22Rv1 (cell line): ENCODE data around the gene SCN3A.

Source experiments
- H3K27ac ChIP-seq: fragments of 450-650 bp; 2 replicates; pipeline ENCODE4 v1.5.1; 2017
- ZFX ChIP-seq: fragments of 450-650 bp; IDR thresholded peaks from 2 replicates; pipeline ENCODE4 v1.6.1; 2017; ENCODE audit warnings: antibody characterized with exemption, borderline replicate concordance
- TF ChIP-seq, protein P1 (sequence below): fragments of 450-650 bp; IDR thresholded peaks from 2 replicates; pipeline ENCODE4 v1.5.1; 2017; ENCODE audit warnings: mild to moderate bottlenecking

Gene SCN3A

DNA sequence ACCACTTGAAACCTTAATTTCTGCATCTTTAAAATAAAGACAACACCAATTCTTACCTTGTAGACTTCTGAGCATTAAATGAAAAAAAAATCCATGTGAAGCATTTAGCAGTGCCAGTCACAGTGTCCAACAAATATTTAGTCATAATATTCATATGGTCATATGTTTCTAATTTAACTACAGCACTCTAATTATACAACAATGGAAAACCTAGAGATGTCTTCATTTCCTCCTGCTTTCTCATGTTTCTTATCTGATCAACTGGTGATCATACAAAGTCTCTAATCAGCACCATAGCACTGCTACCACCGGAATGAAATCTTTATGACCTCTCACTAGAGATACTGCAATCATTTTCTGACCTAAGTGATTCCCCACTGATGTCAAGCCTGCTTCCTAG, 10.2 kb upstream of the SCN3A start:
- no peak for TF ChIP-seq ZFX
- TF ChIP-seq, protein P1, sequence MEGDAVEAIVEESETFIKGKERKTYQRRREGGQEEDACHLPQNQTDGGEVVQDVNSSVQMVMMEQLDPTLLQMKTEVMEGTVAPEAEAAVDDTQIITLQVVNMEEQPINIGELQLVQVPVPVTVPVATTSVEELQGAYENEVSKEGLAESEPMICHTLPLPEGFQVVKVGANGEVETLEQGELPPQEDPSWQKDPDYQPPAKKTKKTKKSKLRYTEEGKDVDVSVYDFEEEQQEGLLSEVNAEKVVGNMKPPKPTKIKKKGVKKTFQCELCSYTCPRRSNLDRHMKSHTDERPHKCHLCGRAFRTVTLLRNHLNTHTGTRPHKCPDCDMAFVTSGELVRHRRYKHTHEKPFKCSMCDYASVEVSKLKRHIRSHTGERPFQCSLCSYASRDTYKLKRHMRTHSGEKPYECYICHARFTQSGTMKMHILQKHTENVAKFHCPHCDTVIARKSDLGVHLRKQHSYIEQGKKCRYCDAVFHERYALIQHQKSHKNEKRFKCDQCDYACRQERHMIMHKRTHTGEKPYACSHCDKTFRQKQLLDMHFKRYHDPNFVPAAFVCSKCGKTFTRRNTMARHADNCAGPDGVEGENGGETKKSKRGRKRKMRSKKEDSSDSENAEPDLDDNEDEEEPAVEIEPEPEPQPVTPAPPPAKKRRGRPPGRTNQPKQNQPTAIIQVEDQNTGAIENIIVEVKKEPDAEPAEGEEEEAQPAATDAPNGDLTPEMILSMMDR, result no peak
- no peak overlapping the region for H3K27ac ChIP-seq

DNA sequence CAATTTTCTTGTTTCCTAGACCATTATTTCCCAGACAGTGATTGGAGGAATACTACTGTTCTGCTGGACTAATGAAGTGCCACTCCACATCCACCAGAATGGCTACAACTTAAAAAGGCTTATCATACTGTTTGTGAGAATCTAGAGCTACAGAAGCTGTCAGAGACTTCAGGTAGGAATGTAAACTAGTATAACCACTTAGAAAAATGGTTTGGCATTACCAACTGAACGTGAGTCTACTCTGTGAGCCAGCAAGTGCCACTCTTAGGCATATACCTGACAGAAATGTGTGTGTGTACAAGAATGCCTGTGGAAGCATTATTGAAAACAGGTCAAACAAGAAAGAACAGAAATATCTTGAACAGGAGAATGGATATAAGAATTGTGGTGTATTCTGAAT, 4.2 kb upstream of the SCN3A start:
- TF ChIP-seq, protein P1, result no peak
- no peak for TF ChIP-seq ZFX
- H3K27ac ChIP-seq, result no peak overlapping the region

DNA sequence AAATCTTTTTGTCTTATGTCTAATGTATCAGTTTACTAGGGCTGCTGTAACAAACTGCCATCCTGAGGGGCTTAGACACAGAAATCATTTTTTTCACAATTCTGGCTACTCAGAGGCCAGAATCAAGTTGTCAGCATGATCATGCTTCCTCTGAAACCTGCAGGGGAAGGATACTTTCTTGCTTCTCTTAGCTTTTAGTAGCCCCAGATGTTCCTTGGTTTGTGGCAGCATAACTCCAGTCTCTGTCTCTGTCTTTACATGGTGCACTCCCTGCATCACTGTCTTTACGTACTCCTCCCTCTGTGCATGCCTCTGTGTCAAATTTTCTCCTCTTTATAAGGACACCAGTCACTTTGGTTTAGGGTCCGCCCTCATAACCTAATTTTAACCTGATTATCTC, 2.0 kb upstream of the SCN3A start:
- no peak overlapping the region for H3K27ac ChIP-seq
- no peak for TF ChIP-seq ZFX
- TF ChIP-seq, protein P1, result no peak

- H3K27ac ChIP-seq, result no peak overlapping the region
- TF ChIP-seq, protein P1, result no peak
- no peak for TF ChIP-seq ZFX
Measured at GRCh38 chr2:165202239-165202638, 1.6 kb downstream of the SCN3A start.

- H3K27ac ChIP-seq, result no peak overlapping the region
Measured at GRCh38 chr2:165198181-165198580, 5.7 kb downstream of the SCN3A start.

GRCh38 chr2:165197346-165197745, 6.5 kb downstream of the SCN3A start:
- H3K27ac ChIP-seq, result no peak overlapping the region
- TF ChIP-seq ZFX, result no peak
- TF ChIP-seq, protein P1, result no peak

More at GRCh38 chr2:165198181-165198580, 5.7 kb downstream of the SCN3A start:
- TF ChIP-seq ZFX, result no peak
- TF ChIP-seq, protein P1, result no peak

DNA sequence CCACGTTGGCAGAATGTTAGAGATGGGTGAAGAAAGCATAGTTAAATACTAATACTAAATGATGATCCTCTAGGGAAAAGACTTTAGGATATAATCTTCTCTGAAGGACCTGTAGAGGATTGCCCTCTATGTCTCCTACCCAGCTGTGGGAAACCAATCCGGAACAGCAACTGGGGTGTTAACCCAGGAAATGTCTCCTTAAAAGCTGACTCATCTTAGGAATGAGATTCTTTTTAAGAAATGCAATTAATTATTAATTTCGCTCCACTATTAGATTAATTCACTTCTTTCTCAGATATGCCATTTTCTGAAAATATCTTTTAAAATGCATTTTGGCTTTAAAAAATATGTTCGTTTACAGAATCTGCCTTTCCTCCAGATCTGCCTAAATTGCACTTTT, 7.4 kb downstream of the SCN3A start:
- no peak for TF ChIP-seq ZFX
- TF ChIP-seq, protein P1, result no peak
- H3K27ac ChIP-seq, result no peak overlapping the region
